Renal cortical epithelial cell (primary cell): ENCODE results near the gene MRNIP. TPM values are rescaled to one million over a fixed set of nuclear protein-coding genes. Genes with fewer than 3 reads are reported as not detected.
"Not testable (repeated sequence)": the region's sequence is repeated elsewhere in the genome, so short reads cannot be mapped to it uniquely, and the experiment has no call there.

Experiments used
- DNase-seq: peaks from one replicate; pipeline ENCODE4 v3.0.0-alpha.2; 2011; ENCODE audit warnings: low read depth
- total RNA-seq: library from RNA; depleted of rRNA; stranded (reverse); fragments of >200 nt; gene quantifications from 2 replicates; pipeline ENCODE4 v1.2.3, GENCODE V29; 2014

MRNIP gene
- total RNA-seq, 1 donor from 2014 or later = 26.5 TPM

DNA sequence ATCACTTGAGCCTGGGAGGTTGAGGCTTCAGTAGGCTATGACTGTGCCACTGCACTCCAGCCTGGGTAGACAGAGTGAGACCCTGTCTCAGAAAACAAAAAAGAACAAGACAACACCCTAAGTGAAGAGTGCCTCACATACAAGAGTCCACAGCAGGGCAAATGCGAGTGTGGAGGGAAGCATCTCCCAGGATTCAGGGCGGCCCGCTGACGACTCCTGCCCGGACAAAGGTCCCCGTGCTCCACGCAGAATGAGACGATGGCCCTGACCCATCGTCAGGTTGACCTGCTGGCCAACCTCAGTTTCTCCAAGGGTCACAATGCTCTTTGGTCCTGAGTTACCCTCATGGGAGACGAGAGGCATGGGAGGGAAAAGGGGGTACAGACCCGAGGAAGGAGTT lies 18.3 kb downstream of the MRNIP start:
- DNase-seq = no peak

DNA sequence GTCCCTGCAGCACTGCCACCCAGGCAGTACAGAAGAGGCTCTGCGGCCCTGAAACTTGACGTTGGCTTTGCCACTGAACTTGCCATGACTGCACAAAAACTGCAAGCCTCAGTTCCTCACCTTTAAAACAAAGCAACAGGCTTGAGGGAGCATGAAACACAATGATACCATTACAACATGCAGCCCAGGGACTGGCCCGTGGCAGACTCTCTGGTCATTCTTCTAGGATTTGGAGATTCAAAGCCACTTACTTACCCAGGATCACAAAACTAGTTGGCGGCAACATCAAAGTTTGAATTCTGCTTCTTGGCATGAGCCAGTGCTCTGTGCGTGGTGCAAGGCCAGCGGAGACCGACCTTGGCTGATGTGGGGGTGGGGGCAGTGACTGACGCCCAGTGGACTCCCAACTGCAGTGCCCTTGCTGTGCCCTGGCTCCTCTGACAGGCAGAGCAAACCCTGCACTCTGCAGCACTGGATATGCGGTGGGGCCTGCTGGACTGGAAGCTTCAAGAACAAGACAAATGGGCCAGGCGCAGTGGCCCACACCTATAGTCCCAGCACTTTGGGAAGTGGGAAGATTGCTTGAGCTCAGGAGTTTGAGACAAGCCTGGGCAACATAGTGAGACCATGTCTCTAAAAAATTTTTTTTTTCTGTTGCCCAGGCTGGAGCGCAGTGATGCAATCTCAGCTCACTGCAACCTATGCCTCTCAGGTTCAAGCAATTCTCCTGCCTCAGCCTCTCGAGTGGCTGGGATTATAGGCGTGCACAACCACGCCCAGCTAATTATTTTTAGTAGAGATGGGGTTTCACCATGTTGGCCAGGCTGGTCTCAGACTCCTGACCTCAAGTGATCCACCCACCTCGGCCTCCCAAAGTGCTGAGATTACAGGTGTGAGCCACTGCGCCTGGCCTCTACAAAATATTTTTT lies 19.0 kb downstream of the MRNIP start:
- DNase-seq = no peak

- DNase-seq = no peak
Measured at GRCh38 chr5:179837076-179838011, 21.3 kb downstream of the MRNIP start.

GRCh38 chr5:179836225-179837019 lies 22.2 kb downstream of the MRNIP start:
- DNase-seq = peak; percentile 65

DNA sequence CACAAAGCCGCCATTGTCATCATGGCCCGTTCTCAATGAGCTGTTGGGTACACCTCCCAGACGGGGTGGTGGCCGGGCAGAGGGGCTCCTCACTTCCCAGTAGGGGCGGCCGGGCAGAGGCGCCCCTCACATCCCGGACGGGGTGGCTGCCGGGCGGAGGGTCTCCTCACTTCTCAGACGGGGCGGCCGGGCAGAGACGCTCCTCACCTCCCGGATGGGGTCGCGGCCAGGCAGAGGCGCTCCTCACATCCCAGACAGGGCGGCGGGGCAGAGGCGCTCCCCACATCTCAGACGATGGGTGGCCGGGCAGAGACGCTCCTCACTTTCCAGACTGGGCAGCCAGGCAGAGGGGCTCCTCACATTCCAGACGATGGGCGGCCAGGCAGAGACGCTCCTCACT lies 23.7 kb downstream of the MRNIP start:
- not testable (repeated sequence) for DNase-seq

DNA sequence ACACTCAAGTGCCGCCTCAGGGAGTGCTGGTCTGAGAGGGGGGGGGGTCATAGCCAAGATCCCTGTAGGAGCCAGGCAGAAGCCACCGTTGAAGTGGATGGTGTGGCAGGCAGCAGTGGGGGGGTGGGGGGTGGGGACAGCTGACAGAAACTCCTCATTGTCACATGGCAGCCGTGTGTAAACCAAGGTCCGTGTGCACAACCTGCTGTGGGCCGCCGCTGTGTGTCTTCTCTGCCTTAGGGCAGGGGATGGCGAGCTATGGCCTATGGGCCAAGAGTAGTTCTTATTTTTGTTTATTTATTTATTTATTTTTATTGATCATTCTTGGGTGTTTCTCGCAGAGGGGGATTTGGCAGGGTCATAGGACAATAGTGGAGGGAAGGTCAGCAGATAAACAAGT lies 24.5 kb downstream of the MRNIP start:
- DNase-seq = no peak

DNA sequence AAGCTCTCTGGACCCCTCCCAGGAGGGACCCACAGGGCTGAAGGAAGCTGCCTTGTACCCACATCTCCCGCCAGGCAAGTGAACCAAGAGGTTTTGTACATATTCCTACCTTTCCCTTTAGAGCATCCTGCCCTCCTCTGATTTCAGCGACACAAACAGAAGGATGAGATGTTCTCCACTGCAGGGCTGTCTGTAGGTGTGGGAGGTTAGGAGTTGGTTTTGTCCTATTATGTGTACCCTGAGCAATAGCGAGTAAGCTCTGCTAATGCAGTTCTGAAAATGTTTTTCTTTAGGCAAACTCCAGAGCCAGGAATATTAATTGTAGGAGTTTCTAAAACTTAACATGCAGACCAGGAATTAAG lies 24.9 kb downstream of the MRNIP start:
- no peak for DNase-seq

GRCh38 chr5:179833056-179833708 lies 25.4 kb downstream of the MRNIP start:
- DNase-seq = no peak

DNA sequence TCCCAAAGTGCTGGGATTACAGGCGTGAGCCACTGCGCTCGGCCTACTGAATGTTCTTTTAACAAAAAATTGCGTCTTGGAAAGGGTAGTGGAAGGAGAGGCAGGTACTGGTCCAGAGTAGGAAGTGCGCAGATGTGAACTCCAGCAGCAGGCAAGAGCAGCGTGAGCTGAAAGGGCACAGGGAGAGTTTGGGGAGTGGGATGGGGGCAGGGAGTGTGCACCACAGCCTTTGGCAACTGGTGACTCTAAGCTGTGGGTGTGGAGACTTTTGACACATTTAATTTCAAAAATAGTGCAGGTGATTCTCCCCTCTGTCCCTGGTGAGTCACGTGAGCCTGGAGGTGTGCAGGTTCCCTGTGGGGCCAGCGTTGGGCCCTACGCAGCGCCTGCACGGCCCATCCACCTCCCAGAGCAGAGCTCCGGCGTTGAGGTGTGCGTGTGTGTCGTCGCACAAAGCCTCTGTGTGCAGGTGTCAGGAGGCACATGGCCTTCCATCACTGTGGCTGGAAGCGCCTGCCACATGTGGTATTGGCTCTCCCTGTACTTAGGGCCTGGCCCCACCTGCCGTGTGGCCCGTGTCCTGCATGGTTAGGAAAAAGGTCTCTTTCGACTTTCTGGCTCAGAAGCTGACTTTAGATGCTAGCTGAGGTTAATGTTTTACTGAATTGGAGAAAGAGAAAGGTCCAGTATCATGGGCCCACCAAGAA lies 26.4 kb downstream of the MRNIP start:
- no peak for DNase-seq

GRCh38 chr5:179830818-179831468 lies 27.7 kb downstream of the MRNIP start:
- DNase-seq = no peak

- peak; percentile 56 for DNase-seq
Measured at GRCh38 chr5:179829732-179830435, 28.7 kb downstream of the MRNIP start.

DNA sequence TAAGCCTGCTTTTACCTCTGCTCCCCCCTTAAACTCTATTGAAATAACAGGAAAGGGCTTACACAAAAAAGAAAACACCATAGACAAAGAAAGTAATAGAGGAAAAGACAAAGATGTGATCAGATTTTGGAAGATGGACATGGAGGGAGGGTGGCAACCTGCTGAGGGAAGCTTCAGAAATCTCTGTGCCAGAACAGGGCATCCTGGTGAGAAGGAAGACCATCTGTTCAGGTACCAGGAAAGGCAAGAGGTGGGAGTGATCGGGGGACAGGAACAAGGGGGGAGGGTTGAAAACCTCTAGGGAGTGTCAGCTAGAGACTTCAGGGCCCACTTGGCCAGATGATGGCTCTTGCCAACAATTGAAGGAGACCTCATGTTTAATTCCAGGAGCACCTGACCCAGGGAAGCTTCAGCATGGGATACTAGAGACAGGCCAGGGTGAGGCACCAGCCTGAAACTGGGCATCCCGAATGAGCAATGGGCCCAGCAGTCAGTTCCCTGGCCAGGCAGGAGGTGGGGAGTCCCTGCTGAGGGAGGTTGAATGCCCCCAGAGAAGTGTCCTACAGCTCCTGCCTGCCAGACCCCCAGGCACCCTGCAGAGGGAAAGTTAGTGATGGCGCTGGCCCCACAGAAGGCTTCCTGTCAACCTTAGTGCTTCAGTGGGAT lies 29.7 kb downstream of the MRNIP start:
- DNase-seq = no peak

DNA sequence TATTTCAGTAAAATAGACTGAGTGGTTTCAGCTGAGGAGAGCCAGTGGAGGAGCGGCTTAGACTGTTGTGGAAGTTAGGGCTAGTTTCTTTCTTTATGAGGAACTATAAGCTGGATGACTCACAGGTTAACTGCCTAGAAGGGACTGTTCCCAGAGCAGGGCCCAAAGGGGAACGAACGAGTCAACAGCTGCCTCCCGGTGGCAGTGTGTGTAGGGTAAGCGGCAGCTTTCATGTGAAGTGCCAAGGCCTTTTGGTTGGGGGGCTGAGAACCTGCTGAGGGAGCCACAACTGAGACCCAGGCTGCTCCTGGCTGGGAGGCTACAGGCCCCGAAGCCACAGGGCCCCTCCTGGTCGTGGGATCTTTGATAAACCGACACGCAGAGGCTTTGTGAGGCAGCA lies 30.9 kb downstream of the MRNIP start:
- peak; percentile 79 for DNase-seq

DNA sequence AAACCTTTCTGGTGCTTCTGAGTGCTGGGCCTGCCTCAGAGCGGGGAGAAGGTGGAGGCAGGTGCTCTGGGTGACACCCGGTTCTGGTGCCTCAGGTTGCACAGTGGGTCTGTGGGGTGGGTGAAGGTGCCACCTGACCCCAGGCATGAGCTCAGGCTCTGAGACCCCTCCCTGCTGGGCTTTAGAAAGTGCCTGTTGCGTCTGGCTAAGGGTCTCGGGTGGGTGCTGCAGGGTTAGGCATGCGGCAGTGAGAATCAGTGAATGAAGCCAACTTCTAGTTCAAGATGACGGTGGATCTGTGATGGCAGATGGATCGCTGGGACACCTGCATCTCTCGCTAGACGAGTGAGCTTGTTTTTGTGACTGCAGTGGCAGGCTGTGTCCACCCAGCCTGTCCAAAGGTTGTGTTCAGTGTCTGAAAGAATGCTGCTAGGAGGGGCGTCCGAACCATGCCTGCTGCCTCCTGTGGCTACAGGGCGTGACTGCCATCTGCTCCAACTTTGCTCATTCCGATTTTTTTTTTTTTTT lies 32.9 kb downstream of the MRNIP start:
- DNase-seq = no peak

DNA sequence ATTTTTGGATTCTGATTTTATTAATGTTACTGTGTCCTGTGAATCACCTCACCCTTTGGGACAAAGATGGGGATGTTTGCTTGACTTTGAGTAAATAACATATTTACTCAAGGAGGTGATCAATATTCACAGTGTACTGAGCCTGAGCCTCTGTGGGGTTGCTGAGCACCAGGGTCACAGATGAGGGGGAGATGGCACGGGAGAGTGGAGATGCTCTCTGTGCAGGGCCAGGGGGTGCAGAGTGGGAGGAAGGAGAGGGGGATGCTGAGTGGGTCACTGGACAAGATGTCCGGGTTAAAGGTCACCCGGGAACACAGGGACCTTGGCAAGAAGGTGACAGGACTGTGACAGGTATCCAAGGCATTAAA lies 33.9 kb downstream of the MRNIP start:
- no peak for DNase-seq

- DNase-seq = no peak
Measured at GRCh38 chr5:179823937-179824744, 34.5 kb downstream of the MRNIP start.

- DNase-seq = no peak
Measured at GRCh38 chr5:179822444-179822990, 36.1 kb downstream of the MRNIP start.

GRCh38 chr5:179822059-179822432 lies 36.6 kb downstream of the MRNIP start:
- no peak for DNase-seq
